Measurements from ENCODE around the gene PPP2R2C.

The PPP2R2C gene

DNA sequence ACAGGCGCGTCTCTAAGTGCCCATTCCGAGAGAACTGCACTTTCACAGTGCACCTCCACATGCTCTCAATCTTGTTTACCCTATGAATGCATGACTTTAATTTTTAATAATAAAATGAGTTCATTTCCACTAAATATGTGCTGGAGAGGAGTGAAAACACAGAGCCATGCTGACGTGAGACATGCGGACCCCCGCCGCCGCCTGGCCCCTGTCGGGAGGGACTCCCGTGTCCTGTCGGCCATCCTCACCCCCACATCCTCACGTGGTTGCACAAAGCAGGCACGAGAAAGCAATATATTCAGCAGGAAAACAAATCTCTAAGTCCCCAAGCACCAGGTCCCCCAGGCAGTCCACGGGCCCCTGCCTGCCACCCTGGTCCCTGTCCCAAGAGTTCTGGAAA is 23.1 kb downstream of the PPP2R2C start:
- Histone ChIP-seq H3K27me3 (ENCODE audit: control insufficient read depth in 1 of 2, insufficient read depth in 2 of 2, low read length in 2 of 2) (no peaks in the 10 kb centered on the region), H3K9ac (ENCODE audit: low read depth in 1 of 2, low read length in 2 of 2) (no peak overlapping the region), H3K4me3 (ENCODE audit: low read depth in 1 of 2, low read length in 2 of 2) (no peak overlapping the region), H3K27ac (ENCODE audit: low read depth, low read length) (no peak overlapping the region), H3K4me1 (ENCODE audit: control insufficient read depth in 1 of 2, insufficient read depth in 2 of 2, low read length in 2 of 2) (no peaks in the 10 kb centered on the region), H3K9me3 (ENCODE audit: control insufficient read depth in 1 of 2, low read length in 2 of 2) (no peaks in the 10 kb centered on the region), H3K36me3 (ENCODE audit: control insufficient read depth in 1 of 2, insufficient read depth in 2 of 2, low read length in 2 of 2) (no peaks in the 10 kb centered on the region)

- Histone ChIP-seq H3K4me1 (ENCODE audit: control insufficient read depth in 1 of 2, insufficient read depth in 2 of 2, low read length in 2 of 2) (no peaks in the 10 kb centered on the region), H3K36me3 (ENCODE audit: control insufficient read depth in 1 of 2, insufficient read depth in 2 of 2, low read length in 2 of 2) (no peaks in the 10 kb centered on the region), H3K27ac (ENCODE audit: low read depth, low read length) (no peak overlapping the region), H3K27me3 (ENCODE audit: control insufficient read depth in 1 of 2, insufficient read depth in 2 of 2, low read length in 2 of 2) (no peaks in the 10 kb centered on the region), H3K4me3 (ENCODE audit: low read depth in 1 of 2, low read length in 2 of 2) (no peak overlapping the region), H3K9ac (ENCODE audit: low read depth in 1 of 2, low read length in 2 of 2) (no peak overlapping the region), H3K9me3 (ENCODE audit: control insufficient read depth in 1 of 2, low read length in 2 of 2) (no peaks in the 10 kb centered on the region)
Observed at GRCh38 chr4:6448476-6449170, 23.8 kb downstream of the PPP2R2C start.

DNA sequence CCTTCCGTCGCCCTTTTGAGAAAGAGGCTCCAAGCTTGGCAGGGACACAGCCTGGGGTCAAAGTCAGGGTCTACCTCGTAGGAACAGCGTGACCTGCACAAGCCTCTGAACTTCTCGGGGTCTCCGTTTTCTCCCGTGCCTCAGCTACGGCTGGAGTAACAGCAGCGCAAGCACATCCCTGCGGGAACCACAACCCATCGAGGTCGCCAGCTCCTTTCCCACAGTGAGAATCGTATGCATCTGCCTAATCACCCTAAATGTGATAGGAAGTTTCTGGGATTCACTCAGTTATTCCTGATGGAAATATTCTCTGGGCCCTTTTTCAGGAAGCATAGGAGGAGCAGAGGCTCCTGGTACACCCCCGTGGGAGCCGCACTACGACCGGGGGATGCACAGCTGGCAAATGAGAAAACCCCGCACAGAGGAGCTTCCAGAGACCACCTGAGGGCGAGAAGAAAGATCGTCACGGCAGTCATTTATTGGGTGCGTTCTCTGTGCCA is 24.7 kb downstream of the PPP2R2C start:
- Histone ChIP-seq H3K4me3 (ENCODE audit: low read depth in 1 of 2, low read length in 2 of 2) (no peak overlapping the region), H3K4me1 (ENCODE audit: control insufficient read depth in 1 of 2, insufficient read depth in 2 of 2, low read length in 2 of 2) (no peaks in the 10 kb centered on the region), H3K27ac (ENCODE audit: low read depth, low read length) (no peak overlapping the region), H3K9ac (ENCODE audit: low read depth in 1 of 2, low read length in 2 of 2) (no peak overlapping the region), H3K9me3 (ENCODE audit: control insufficient read depth in 1 of 2, low read length in 2 of 2) (no peaks in the 10 kb centered on the region), H3K36me3 (ENCODE audit: control insufficient read depth in 1 of 2, insufficient read depth in 2 of 2, low read length in 2 of 2) (no peaks in the 10 kb centered on the region), H3K27me3 (ENCODE audit: control insufficient read depth in 1 of 2, insufficient read depth in 2 of 2, low read length in 2 of 2) (no peaks in the 10 kb centered on the region)

DNA sequence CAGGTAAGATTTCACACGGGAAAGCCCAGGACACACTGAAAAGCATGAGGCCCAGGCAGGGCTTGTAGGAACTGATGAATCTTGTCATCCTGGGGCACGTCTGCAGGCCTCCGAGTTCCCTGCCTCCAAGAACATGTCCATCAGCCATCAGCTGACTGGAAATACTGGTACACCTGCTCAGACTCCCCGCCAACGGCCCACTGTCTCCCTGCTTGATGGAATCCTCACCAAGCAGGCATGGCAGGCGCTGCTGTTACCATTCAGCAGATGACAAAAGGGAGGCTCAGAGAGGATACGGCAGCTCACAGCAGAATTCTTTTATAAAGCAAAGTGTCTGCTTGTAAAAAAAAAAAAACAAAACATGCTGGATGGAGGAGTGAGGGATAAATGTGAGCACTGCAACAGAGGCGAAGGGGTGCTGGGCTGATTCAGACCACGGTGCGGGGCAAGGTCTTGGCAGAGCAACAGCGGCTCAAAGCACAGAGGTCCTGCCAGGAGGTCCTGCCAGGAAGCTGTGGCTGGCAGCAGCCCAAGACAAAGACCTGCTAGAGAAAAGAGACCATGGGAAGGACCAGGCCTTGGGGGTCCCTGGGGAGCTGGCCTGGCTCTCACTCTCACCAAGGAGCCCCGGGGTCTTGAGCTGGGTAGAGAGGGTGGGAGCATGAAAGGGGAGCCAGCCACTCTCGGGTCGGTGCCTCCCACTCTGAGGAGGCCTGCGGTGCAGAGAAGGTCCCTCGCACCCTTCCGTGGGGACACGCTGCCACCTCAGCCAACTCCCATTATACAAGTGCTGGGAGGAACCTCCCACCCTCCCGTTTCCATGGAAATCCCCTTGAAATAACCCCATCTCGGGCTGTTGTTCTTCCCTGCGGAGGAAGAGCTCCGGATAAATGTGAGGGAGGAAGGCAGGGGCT is 25.6 kb downstream of the PPP2R2C start:
- H3K4me1 ChIP-seq (ENCODE audit: control insufficient read depth in 1 of 2, insufficient read depth in 2 of 2, low read length in 2 of 2), result no peaks in the 10 kb centered on the region

DNA sequence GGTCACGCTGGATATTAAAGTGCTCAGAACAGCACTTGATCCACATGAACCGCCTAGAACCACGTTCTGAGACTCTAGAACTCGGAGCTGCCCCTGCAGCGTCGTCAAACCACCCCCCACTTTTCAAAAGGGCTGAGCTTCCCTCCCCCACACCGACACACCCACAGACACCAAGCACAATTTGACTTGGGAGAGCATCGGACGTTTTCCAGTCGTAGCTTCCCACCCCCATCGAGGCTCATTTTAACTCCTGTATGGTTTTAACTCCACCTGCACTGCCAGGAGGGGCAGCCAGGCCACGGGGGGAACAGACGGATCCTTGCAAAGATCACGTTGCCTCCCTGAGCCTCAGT is 26.3 kb downstream of the PPP2R2C start:
- no peak overlapping the region for H3K4me3 ChIP-seq (ENCODE audit: low read depth in 1 of 2, low read length in 2 of 2)
- no peak overlapping the region for H3K27ac ChIP-seq (ENCODE audit: low read depth, low read length)
- H3K9ac ChIP-seq (ENCODE audit: low read depth in 1 of 2, low read length in 2 of 2), result no peak overlapping the region
- H3K9me3 ChIP-seq (ENCODE audit: control insufficient read depth in 1 of 2, low read length in 2 of 2), result no peaks in the 10 kb centered on the region
- no peaks in the 10 kb centered on the region for H3K27me3 ChIP-seq (ENCODE audit: control insufficient read depth in 1 of 2, insufficient read depth in 2 of 2, low read length in 2 of 2)
- H3K4me1 ChIP-seq (ENCODE audit: control insufficient read depth in 1 of 2, insufficient read depth in 2 of 2, low read length in 2 of 2), result no peaks in the 10 kb centered on the region
- no peaks in the 10 kb centered on the region for H3K36me3 ChIP-seq (ENCODE audit: control insufficient read depth in 1 of 2, insufficient read depth in 2 of 2, low read length in 2 of 2)

More for the DNA sequence above, 25.6 kb downstream of the PPP2R2C start:
- no peaks in the 10 kb centered on the region for H3K27me3 ChIP-seq (ENCODE audit: control insufficient read depth in 1 of 2, insufficient read depth in 2 of 2, low read length in 2 of 2)
- no peak overlapping the region for H3K27ac ChIP-seq (ENCODE audit: low read depth, low read length)
- no peaks in the 10 kb centered on the region for H3K9me3 ChIP-seq (ENCODE audit: control insufficient read depth in 1 of 2, low read length in 2 of 2)
- no peak overlapping the region for H3K4me3 ChIP-seq (ENCODE audit: low read depth in 1 of 2, low read length in 2 of 2)
- H3K9ac ChIP-seq (ENCODE audit: low read depth in 1 of 2, low read length in 2 of 2), result no peak overlapping the region
- no peaks in the 10 kb centered on the region for H3K36me3 ChIP-seq (ENCODE audit: control insufficient read depth in 1 of 2, insufficient read depth in 2 of 2, low read length in 2 of 2)

- H3K4me1 ChIP-seq (ENCODE audit: control insufficient read depth in 1 of 2, insufficient read depth in 2 of 2, low read length in 2 of 2), result no peaks in the 10 kb centered on the region
- no peaks in the 10 kb centered on the region for H3K27me3 ChIP-seq (ENCODE audit: control insufficient read depth in 1 of 2, insufficient read depth in 2 of 2, low read length in 2 of 2)
- H3K27ac ChIP-seq (ENCODE audit: low read depth, low read length), result no peak overlapping the region
Observed at GRCh38 chr4:6445403-6446129, 26.8 kb downstream of the PPP2R2C start.

DNA sequence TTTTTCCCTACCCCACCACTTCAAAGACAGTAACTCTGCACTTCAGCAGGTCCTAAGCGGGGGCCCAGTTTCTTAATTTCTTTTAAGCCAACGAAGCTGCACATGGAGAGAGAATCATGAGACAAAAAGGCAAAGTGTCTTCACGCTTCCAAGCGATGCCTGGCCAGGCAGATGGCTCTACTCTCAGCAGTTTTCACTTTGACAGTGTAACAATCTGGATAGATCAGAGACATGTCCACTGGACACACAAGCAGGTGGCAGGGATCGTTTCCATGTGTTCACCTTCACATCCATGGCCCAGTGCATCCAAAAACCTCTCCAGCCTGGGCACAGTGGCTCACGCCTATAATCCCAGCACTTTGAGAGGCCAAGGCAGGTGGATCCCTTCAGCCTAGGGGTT is 27.8 kb downstream of the PPP2R2C start:
- no peak overlapping the region for H3K27ac ChIP-seq (ENCODE audit: low read depth, low read length)
- no peak overlapping the region for H3K4me3 ChIP-seq (ENCODE audit: low read depth in 1 of 2, low read length in 2 of 2)
- H3K4me1 ChIP-seq (ENCODE audit: control insufficient read depth in 1 of 2, insufficient read depth in 2 of 2, low read length in 2 of 2), result no peaks in the 10 kb centered on the region
- no peaks in the 10 kb centered on the region for H3K9me3 ChIP-seq (ENCODE audit: control insufficient read depth in 1 of 2, low read length in 2 of 2)
- no peaks in the 10 kb centered on the region for H3K36me3 ChIP-seq (ENCODE audit: control insufficient read depth in 1 of 2, insufficient read depth in 2 of 2, low read length in 2 of 2)
- H3K9ac ChIP-seq (ENCODE audit: low read depth in 1 of 2, low read length in 2 of 2), result no peak overlapping the region
- H3K27me3 ChIP-seq (ENCODE audit: control insufficient read depth in 1 of 2, insufficient read depth in 2 of 2, low read length in 2 of 2), result no peaks in the 10 kb centered on the region

More at GRCh38 chr4:6445403-6446129, 26.8 kb downstream of the PPP2R2C start:
- Histone ChIP-seq H3K4me3 (ENCODE audit: low read depth in 1 of 2, low read length in 2 of 2) (no peak overlapping the region), H3K9ac (ENCODE audit: low read depth in 1 of 2, low read length in 2 of 2) (no peak overlapping the region), H3K9me3 (ENCODE audit: control insufficient read depth in 1 of 2, low read length in 2 of 2) (no peaks in the 10 kb centered on the region), H3K36me3 (ENCODE audit: control insufficient read depth in 1 of 2, insufficient read depth in 2 of 2, low read length in 2 of 2) (no peaks in the 10 kb centered on the region)

- Histone ChIP-seq H3K27ac (ENCODE audit: low read depth, low read length) (no peak overlapping the region), H3K9ac (ENCODE audit: low read depth in 1 of 2, low read length in 2 of 2) (no peak overlapping the region), H3K36me3 (ENCODE audit: control insufficient read depth in 1 of 2, insufficient read depth in 2 of 2, low read length in 2 of 2) (no peaks in the 10 kb centered on the region), H3K9me3 (ENCODE audit: control insufficient read depth in 1 of 2, low read length in 2 of 2) (no peaks in the 10 kb centered on the region), H3K4me1 (ENCODE audit: control insufficient read depth in 1 of 2, insufficient read depth in 2 of 2, low read length in 2 of 2) (no peaks in the 10 kb centered on the region), H3K4me3 (ENCODE audit: low read depth in 1 of 2, low read length in 2 of 2) (no peak overlapping the region), H3K27me3 (ENCODE audit: control insufficient read depth in 1 of 2, insufficient read depth in 2 of 2, low read length in 2 of 2) (no peaks in the 10 kb centered on the region)
Observed at GRCh38 chr4:6443035-6444023, 29.1 kb downstream of the PPP2R2C start.

DNA sequence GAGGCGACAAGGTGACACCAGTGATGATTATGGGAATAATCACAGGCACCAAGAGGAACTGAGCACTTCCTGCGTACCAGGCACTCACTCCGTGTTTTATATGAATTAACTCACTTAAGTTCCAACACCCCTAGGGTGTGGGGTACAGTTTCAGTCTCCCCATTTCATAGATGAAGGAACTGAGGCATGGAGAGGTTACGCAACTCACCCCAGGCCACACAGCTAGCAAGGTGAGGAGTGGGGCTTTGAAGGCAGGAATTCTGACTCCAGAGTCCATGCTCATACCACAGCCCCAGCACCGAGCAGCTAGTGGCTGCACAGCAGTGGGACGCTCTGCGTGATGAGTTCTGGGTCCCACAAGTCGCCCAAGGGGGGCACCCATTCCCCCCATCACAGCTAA is 29.9 kb downstream of the PPP2R2C start:
- no peaks in the 10 kb centered on the region for H3K9me3 ChIP-seq (ENCODE audit: control insufficient read depth in 1 of 2, low read length in 2 of 2)
- H3K4me3 ChIP-seq (ENCODE audit: low read depth in 1 of 2, low read length in 2 of 2), result no peak overlapping the region
- no peak overlapping the region for H3K27ac ChIP-seq (ENCODE audit: low read depth, low read length)
- no peaks in the 10 kb centered on the region for H3K4me1 ChIP-seq (ENCODE audit: control insufficient read depth in 1 of 2, insufficient read depth in 2 of 2, low read length in 2 of 2)
- no peaks in the 10 kb centered on the region for H3K36me3 ChIP-seq (ENCODE audit: control insufficient read depth in 1 of 2, insufficient read depth in 2 of 2, low read length in 2 of 2)
- H3K9ac ChIP-seq (ENCODE audit: low read depth in 1 of 2, low read length in 2 of 2), result no peak overlapping the region
- no peaks in the 10 kb centered on the region for H3K27me3 ChIP-seq (ENCODE audit: control insufficient read depth in 1 of 2, insufficient read depth in 2 of 2, low read length in 2 of 2)
